ENCODE results near the gene ST8SIA2. TPM values are rescaled to one million over a fixed set of nuclear protein-coding genes. Genes with fewer than 3 reads are reported as not detected.

The ST8SIA2 gene
- total RNA-seq, 2 donors from 2014 or later, result 0.73 to 2.3 TPM

DNA sequence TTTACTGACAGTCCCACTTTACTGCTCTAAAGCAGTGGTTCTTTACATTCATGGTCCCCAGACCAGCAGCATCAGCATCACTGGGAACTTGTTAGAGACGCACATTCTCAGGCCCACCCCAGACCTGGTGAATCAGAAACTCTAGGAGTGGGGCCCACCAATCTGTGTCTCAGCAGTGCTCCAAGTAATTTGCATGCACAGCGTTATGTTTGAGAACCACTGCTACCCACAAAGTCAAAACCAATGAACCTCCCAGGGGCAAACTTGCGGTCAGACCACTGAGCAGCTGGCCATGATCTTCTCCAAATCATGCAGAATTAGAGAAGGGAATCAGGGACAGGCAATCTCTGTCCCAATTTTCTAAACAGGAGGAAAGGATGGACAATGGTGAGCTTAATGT, 58.5 kb downstream of the ST8SIA2 start:
- no peak overlapping the region for H3K27ac ChIP-seq

DNA sequence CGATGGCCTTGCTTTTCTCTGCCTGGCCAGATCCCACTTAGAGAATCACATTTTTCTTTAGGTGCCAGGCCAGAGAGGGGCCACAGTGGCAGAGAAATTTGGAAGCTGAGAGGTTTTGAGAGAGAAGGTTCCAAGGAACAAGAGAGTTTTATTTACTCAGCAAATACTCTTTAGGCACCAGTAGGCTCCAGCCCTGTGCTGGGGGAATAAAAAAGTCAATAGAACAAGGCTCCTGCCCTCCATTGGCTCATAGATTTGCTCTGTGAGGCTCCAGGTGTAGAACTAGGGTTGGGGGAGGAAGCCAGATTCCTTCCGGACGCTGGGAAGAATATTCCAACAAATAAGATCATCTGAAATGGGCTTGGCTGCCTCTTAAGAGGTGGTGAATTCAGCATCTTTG, 59.9 kb downstream of the ST8SIA2 start:
- Histone ChIP-seq H3K27ac (no peak overlapping the region), H3K27me3 (replicated peaks; ENCODE audit: insufficient read depth) (no peaks in the 10 kb centered on the region), H3K4me1 (replicated peaks) (no peaks in the 10 kb centered on the region), H3K9me3 (no peaks in the 10 kb centered on the region), H3K36me3 (no peaks in the 10 kb centered on the region), H3K4me3 (no peak overlapping the region)
- WGBS, result 64% methylated on average over 3 of the region's 3 CpGs
- no peak for DNase-seq (ENCODE audit: low spot score)
- TF ChIP-seq, protein P1, sequence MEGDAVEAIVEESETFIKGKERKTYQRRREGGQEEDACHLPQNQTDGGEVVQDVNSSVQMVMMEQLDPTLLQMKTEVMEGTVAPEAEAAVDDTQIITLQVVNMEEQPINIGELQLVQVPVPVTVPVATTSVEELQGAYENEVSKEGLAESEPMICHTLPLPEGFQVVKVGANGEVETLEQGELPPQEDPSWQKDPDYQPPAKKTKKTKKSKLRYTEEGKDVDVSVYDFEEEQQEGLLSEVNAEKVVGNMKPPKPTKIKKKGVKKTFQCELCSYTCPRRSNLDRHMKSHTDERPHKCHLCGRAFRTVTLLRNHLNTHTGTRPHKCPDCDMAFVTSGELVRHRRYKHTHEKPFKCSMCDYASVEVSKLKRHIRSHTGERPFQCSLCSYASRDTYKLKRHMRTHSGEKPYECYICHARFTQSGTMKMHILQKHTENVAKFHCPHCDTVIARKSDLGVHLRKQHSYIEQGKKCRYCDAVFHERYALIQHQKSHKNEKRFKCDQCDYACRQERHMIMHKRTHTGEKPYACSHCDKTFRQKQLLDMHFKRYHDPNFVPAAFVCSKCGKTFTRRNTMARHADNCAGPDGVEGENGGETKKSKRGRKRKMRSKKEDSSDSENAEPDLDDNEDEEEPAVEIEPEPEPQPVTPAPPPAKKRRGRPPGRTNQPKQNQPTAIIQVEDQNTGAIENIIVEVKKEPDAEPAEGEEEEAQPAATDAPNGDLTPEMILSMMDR (IDR thresholded peaks at IDR 0.05), result no peak
- TF ChIP-seq POLR2AphosphoS5 (IDR thresholded peaks at IDR 0.05) (no peak), POLR2A (IDR thresholded peaks at IDR 0.05) (no peak)
- intact Hi-C loops (cut with DNase I), result no loop called here

More for the DNA sequence above, 58.5 kb downstream of the ST8SIA2 start:
- intact Hi-C loops (cut with DNase I), result no loop called here
- DNase-seq (ENCODE audit: low spot score), result no peak
- WGBS, result 96% methylated on average over 3 of the region's 3 CpGs
- Histone ChIP-seq H3K27me3 (replicated peaks; ENCODE audit: insufficient read depth) (no peaks in the 10 kb centered on the region), H3K9me3 (no peaks in the 10 kb centered on the region), H3K36me3 (no peaks in the 10 kb centered on the region), H3K4me1 (replicated peaks) (no peaks in the 10 kb centered on the region), H3K4me3 (no peak overlapping the region)
- TF ChIP-seq, protein P1 (IDR thresholded peaks at IDR 0.05), result no peak
- TF ChIP-seq POLR2A (IDR thresholded peaks at IDR 0.05) (no peak), POLR2AphosphoS5 (IDR thresholded peaks at IDR 0.05) (no peak)

DNA sequence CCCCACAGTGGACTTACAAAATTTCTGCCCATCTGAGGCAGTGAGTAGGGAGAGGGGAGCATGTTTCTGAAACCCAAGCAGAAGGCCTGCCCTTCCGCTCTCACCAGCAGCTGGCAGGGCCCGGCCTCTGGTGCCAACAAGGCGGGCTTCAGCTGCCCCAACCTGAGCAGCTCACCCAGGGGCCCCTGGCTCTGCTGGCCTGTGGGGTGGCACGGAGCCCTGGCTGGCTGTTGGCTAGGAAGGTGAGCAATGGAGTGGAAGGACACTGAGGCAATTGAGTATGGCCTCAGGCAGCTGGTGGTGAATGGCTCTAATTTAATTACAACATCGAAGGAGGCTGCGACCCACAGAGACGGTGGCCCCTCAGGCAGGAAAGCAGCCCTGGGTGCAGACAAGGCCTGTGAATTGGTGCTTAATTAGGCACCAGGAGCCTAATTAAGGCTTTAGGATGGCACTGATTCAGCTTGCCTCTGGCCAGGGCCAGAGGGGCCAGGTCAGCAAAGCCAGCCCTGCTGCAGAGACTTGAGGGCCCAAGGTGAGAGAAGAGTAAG, 60.9 kb downstream of the ST8SIA2 start:
- Histone ChIP-seq H3K4me1 (replicated peaks) (no peaks in the 10 kb centered on the region), H3K9me3 (no peaks in the 10 kb centered on the region), H3K4me3 (no peak overlapping the region), H3K36me3 (no peaks in the 10 kb centered on the region), H3K27me3 (replicated peaks; ENCODE audit: insufficient read depth) (no peaks in the 10 kb centered on the region), H3K27ac (no peak overlapping the region)
- no peak for TF ChIP-seq POLR2AphosphoS5 (IDR thresholded peaks at IDR 0.05)
- TF ChIP-seq, protein P1 (IDR thresholded peaks at IDR 0.05), result no peak
- no peak for TF ChIP-seq POLR2A (IDR thresholded peaks at IDR 0.05)
- WGBS, result 94% methylated on average over 7 of the region's 7 CpGs
- DNase-seq (ENCODE audit: low spot score), result no peak
- intact Hi-C loops (cut with DNase I), result no loop called here

DNA sequence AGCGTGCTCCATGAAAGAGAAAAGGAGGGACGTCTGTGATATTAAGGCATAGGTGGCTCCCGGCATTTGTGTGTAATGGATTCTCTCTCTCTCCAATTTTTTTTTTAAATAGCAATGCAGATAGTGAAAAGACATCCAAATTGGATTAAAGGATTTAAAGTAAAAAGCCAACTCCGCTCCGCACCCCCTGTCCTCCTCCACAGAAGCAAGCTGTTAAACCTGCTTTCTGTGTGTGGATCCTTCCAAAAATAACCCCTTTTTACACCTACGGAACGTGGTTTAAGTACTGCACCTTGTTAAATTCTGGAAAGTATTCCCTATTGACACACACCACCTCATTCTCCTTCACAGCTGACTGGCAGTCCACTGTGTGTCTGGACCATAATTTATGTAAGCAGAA, 61.6 kb downstream of the ST8SIA2 start:
- Histone ChIP-seq H3K36me3 (no peaks in the 10 kb centered on the region), H3K4me1 (replicated peaks) (no peaks in the 10 kb centered on the region), H3K9me3 (no peaks in the 10 kb centered on the region), H3K4me3 (no peak overlapping the region), H3K27ac (no peak overlapping the region), H3K27me3 (replicated peaks; ENCODE audit: insufficient read depth) (no peaks in the 10 kb centered on the region)
- DNase-seq (ENCODE audit: low spot score), result no peak
- TF ChIP-seq POLR2AphosphoS5 (IDR thresholded peaks at IDR 0.05), result no peak
- no peak for TF ChIP-seq POLR2A (IDR thresholded peaks at IDR 0.05)
- TF ChIP-seq, protein P1 (IDR thresholded peaks at IDR 0.05), result no peak
- 73% methylated on average over 7 of the region's 7 CpGs for WGBS
- intact Hi-C loops (cut with DNase I), result no loop called here

DNA sequence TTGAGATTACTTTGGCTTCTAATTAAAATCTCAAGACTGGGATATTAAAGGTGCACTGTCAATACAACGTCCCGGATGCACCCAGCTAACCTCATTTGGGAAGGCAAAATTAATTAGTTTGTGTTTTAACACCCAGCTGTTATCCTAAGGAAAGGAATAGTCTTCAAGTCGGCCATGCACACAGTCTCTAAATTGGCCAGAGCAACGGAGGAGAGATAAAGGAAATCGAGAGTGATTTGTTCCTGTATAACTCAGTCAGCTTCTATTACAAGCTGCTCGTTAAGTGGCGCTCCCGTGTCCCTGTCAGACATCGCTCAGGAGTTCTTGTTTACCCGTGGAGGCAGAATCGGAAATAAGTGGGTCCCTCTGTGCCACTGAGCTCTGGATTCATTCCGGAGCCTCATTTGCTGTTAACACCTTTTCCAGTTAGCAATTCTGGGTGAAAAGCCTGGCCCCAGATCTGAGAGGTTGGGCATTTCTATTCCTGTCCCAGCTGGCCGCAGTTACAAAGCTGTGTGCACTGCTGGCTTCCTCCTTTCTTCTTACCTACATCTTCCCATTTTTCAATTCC, 63.9 kb downstream of the ST8SIA2 start:
- Histone ChIP-seq H3K27ac (no peak overlapping the region), H3K9me3 (no peaks in the 10 kb centered on the region), H3K27me3 (replicated peaks; ENCODE audit: insufficient read depth) (no peaks in the 10 kb centered on the region), H3K4me3 (no peak overlapping the region), H3K36me3 (no peaks in the 10 kb centered on the region), H3K4me1 (replicated peaks) (no peaks in the 10 kb centered on the region)
- TF ChIP-seq POLR2AphosphoS5 (IDR thresholded peaks at IDR 0.05) (no peak), POLR2A (IDR thresholded peaks at IDR 0.05) (no peak)
- TF ChIP-seq, protein P1 (IDR thresholded peaks at IDR 0.05), result no peak
- no peak for DNase-seq (ENCODE audit: low spot score)
- intact Hi-C loops (cut with DNase I), result no loop called here
- 42% methylated on average over 13 of the region's 13 CpGs for WGBS
